Endometrial microvascular endothelial cells (primary cell): ENCODE measurements around the gene NDUFA12. TPM values are rescaled to one million over a fixed set of nuclear protein-coding genes. Genes with fewer than 3 reads are reported as not detected.

Experiments used
- in situ Hi-C: cut with HindIII; loops from 2 replicates; pipeline ENCODE4 v1.10.0; 2017; ENCODE audit warnings: low sequenced_read_pairs, low pct_unique_long_range_greater_than_20kb; ENCODE audit errors: inconsistent ontology term
- total RNA-seq: library from RNA; depleted of rRNA; stranded (reverse); fragments of >200 nt; gene quantifications from one replicate; pipeline ENCODE4 v1.2.3, GENCODE V29; 2015; ENCODE audit errors: inconsistent ontology term

NDUFA12 gene
- total RNA-seq, 1 donor from 2014 or later, result 228 TPM

GRCh38 chr12:94951071-94951934 is 52.2 kb downstream of the NDUFA12 start:
- in situ Hi-C loops, result no loop called here

- in situ Hi-C loops, result no loop called here
These were observed 55.2 kb downstream of the NDUFA12 start for GRCh38 chr12:94948232-94948810.

GRCh38 chr12:94942663-94943062 is 60.8 kb downstream of the NDUFA12 start:
- in situ Hi-C loops, result no loop called here

GRCh38 chr12:94941440-94941862 is 62.0 kb downstream of the NDUFA12 start:
- in situ Hi-C loops, result no loop called here

- in situ Hi-C loops, result no loop called here
These were observed 62.7 kb downstream of the NDUFA12 start for GRCh38 chr12:94940771-94941170.

GRCh38 chr12:94938583-94938982 is 64.9 kb downstream of the NDUFA12 start:
- in situ Hi-C loops, result no loop called here

GRCh38 chr12:94930772-94931171 is 72.7 kb downstream of the NDUFA12 start:
- in situ Hi-C loops, result no loop called here

- in situ Hi-C loops, result no loop called here
These were observed 73.3 kb downstream of the NDUFA12 start for GRCh38 chr12:94930216-94930654.

GRCh38 chr12:94929780-94930179 is 73.7 kb downstream of the NDUFA12 start:
- in situ Hi-C loops, result no loop called here

- in situ Hi-C loops, result no loop called here
These were observed 77.8 kb downstream of the NDUFA12 start for GRCh38 chr12:94925729-94926128.

GRCh38 chr12:94925206-94925605 is 78.3 kb downstream of the NDUFA12 start:
- in situ Hi-C loops, result no loop called here

GRCh38 chr12:94922561-94922960 is 80.9 kb downstream of the NDUFA12 start:
- in situ Hi-C loops, result no loop called here

Other genes starting within 250 kb of the NDUFA12 start
- 19.5 TPM for gene NR2C1, start 69.9 kb upstream of the NDUFA12 start, total RNA-seq
- gene FGD6, start 213.8 kb upstream of the NDUFA12 start, total RNA-seq, result 13.9 TPM
- gene VEZT, start 214.1 kb upstream of the NDUFA12 start, total RNA-seq, result 74.3 TPM